GM23248 (cell line): ENCODE data around the gene CDC20. TPM values are rescaled to one million over a fixed set of nuclear protein-coding genes. Genes with fewer than 3 reads are reported as not detected.

ENCODE experiments used
- DNase-seq: peaks from one replicate; pipeline ENCODE4 v3.0.0-alpha.2; 2015
- H2AFZ ChIP-seq: fragments of 200-600 bp; sonication (generic); 2 replicates; pipeline ENCODE4 v1.6.1; 2016; ENCODE audit warnings: antibody characterized with exemption
- H3F3A ChIP-seq: fragments of 200-600 bp; sonication (generic); 2 replicates; pipeline ENCODE4 v1.6.1; 2016; ENCODE audit warnings: mild to moderate bottlenecking, antibody characterized with exemption, mixed run types; ENCODE audit not compliant: insufficient read depth
- H3K27ac ChIP-seq: fragments of 200-600 bp; sonication (generic); 2 replicates; pipeline ENCODE4 v1.5.1; 2016; ENCODE audit warnings: mild to moderate bottlenecking
- H3K27me3 ChIP-seq: fragments of 200-600 bp; sonication (generic); replicated peaks from 2 replicates; pipeline ENCODE4 v1.6.1; 2016; ENCODE audit warnings: mild to moderate bottlenecking; ENCODE audit not compliant: insufficient read depth
- H3K36me3 ChIP-seq: fragments of 200-600 bp; sonication (generic); 2 replicates; pipeline ENCODE4 v1.6.1; 2016; ENCODE audit warnings: low read depth, mild to moderate bottlenecking
- H3K4me1 ChIP-seq: fragments of 200-600 bp; sonication (generic); 2 replicates; pipeline ENCODE4 v1.6.1; 2016; ENCODE audit warnings: mild to moderate bottlenecking; ENCODE audit not compliant: insufficient read depth
- H3K4me2 ChIP-seq: fragments of 200-600 bp; sonication (generic); one replicate; pipeline ENCODE4 v1.6.1; 2016; ENCODE audit warnings: mild to moderate bottlenecking; ENCODE audit not compliant: unreplicated experiment
- H3K4me3 ChIP-seq: fragments of 200-600 bp; sonication (generic); 2 replicates; pipeline ENCODE4 v1.5.1; 2016; ENCODE audit warnings: mild to moderate bottlenecking
- H3K79me2 ChIP-seq: fragments of 200-600 bp; sonication (generic); 2 replicates; pipeline ENCODE4 v1.6.1; 2016; ENCODE audit warnings: mild to moderate bottlenecking; ENCODE audit not compliant: insufficient read depth
- H3K9ac ChIP-seq: fragments of 200-600 bp; sonication (generic); 2 replicates; pipeline ENCODE4 v1.6.1; 2016; ENCODE audit warnings: mild to moderate bottlenecking
- H3K9me2 ChIP-seq: fragments of 200-600 bp; sonication (generic); 2 replicates; pipeline ENCODE4 v1.6.1; 2016; ENCODE audit warnings: mixed run types, mild to moderate bottlenecking, moderate library complexity; ENCODE audit not compliant: insufficient read depth
- H3K9me3 ChIP-seq: fragments of 200-600 bp; sonication (generic); one replicate; pipeline ENCODE4 v1.6.1; 2017; ENCODE audit warnings: low read depth
- H4K20me1 ChIP-seq: fragments of 200-600 bp; sonication (generic); 2 replicates; pipeline ENCODE4 v1.6.0; 2016; ENCODE audit not compliant: insufficient read depth
- EZH2 ChIP-seq: fragments of 200-600 bp; sonication (generic); IDR thresholded peaks from 2 replicates; pipeline ENCODE4 v1.6.1; 2018; ENCODE audit warnings: antibody characterized with exemption, mild to moderate bottlenecking; ENCODE audit not compliant: insufficient read depth, poor library complexity, severe bottlenecking
- EZH2phosphoT487 ChIP-seq: fragments of 200-600 bp; sonication (generic); IDR thresholded peaks from 2 replicates; pipeline ENCODE4 v1.6.1; 2018; ENCODE audit warnings: antibody characterized with exemption, moderate library complexity, mild to moderate bottlenecking, low read depth; ENCODE audit not compliant: insufficient read depth
- WGBS, 2 experiments: methylation state at CpG; one replicate each; pipeline ENCODE4 v1.1.6; 2015 to 2017; ENCODE audit warnings: low lambda C conversion rate in 2 of 2, low coverage in 1 of 2; ENCODE audit errors: missing lambda C conversion rate in 2 of 2; 5-methylcytosine and 5-hydroxymethylcytosine counted together
- in situ Hi-C: fragments of 300-500 bp; cut with MboI; formaldehyde crosslinking; loops from 2 replicates; pipeline ENCODE4 v1.15.0; 2020
- polyA plus RNA-seq: library from polyadenylated mRNA; unstranded; fragments of >200 nt; fragmentation: Nextera tagmentation; extraction: Ambion mirVana; gene quantifications from 2 replicates; pipeline ENCODE4 v1.2.1, GENCODE V29; 2016
- total RNA-seq: library from RNA; depleted of rRNA; stranded (reverse); fragments of >200 nt; shearing (Covaris generic); gene quantifications from 2 replicates; pipeline ENCODE4 v1.2.3, GENCODE V29; 2014

The CDC20 gene
- total and polyA plus RNA-seq, 2 experiments from 2014 or later, result 48.9 to 50.9 TPM

DNA sequence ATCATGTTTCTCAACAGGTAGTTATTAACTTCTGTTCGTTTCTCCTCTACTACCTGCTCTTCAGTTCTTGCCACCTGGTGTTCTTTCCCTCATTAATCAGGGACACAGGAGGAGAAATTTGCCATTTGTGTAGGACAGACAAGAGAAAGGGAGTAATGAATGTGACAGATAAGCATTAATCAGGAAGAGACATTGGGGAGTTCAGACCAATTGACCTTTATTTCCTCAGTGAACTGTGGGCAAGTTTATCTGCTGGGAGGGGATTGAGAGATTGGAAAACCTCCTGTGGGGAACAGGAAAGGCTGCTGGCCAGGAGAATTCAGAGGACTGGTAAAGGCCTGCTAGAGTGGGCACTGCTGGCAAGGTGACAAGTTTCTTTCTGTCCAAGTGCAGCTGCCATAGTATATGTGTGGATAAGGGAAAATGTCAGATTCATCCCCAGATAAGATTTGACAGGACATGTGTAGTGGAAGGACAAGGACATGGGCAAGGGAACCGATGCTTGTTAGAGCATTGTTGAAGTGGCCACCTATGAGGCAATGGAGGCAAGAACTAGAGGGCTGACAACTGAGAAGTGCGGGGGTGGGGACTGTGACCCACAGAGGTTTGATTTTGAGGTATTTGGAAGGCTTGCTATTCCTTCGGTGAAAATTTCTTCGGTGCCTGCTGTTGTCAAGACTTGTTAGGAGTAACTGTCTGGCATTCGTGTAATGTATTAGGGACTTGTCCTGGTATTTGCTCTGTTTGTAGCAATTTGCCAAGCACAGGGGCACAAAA, 43.5 kb downstream of the CDC20 start:
- peaks cover 14% of the 10 kb centered on the region; the same call in 1 of the 2 replicates for H3K36me3 ChIP-seq

DNA sequence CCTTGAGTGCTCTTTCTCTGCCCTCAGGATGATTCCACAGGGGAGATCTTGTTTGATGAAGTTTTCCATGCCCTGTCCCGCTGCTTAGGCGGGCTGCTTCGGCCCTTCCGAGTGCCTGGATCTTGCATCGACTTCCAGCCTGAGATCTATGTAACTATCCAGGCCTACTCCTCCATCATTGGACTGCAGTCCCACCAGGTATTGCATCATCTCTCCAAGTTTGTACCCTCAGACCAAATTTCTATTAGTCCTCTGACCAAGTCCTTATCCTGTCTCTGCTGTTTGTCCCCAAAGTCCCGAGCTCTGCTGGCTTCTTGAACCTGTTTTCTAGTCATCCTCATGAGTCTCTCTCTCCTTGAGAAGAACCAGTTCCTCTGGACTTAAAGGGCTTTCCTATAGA, 45.6 kb downstream of the CDC20 start:
- H3K4me1 ChIP-seq, result no peaks in the 10 kb centered on the region
- H3K9ac ChIP-seq, result no peak overlapping the region
- H3F3A ChIP-seq, result no peaks in the 10 kb centered on the region
- no peaks in the 10 kb centered on the region for H3K27me3 ChIP-seq
- no peak overlapping the region for H3K4me2 ChIP-seq
- 96 to 100% methylated on average over 6 of the region's 6 CpGs for WGBS, 2 experiments
- in situ Hi-C loops, result no loop called here
- H3K27ac ChIP-seq, result no peak overlapping the region
- H3K9me2 ChIP-seq, result no peaks in the 10 kb centered on the region
- H2AFZ ChIP-seq, result no peak overlapping the region
- no peak for DNase-seq
- peaks cover 31% of the 10 kb centered on the region for H3K79me2 ChIP-seq
- H3K36me3 ChIP-seq, result peaks cover 18% of the 10 kb centered on the region; the same call in 1 of the 2 replicates
- H4K20me1 ChIP-seq, result 0 out of 2 replicates have a peak, but pooled peaks cover 5% of the 10 kb centered on the region
- no peak overlapping the region for H3K4me3 ChIP-seq
- no peak for TF ChIP-seq EZH2phosphoT487
- TF ChIP-seq EZH2, result no peak
- H3K9me3 ChIP-seq, result no peaks in the 10 kb centered on the region

More for the DNA sequence above, 43.5 kb downstream of the CDC20 start:
- Histone ChIP-seq H3K27me3 (no peaks in the 10 kb centered on the region), H3K4me2 (no peak overlapping the region), H3F3A (no peaks in the 10 kb centered on the region), H3K9me2 (no peaks in the 10 kb centered on the region), H3K4me3 (no peak overlapping the region), H3K79me2 (peaks cover 52% of the 10 kb centered on the region), H2AFZ (no peak overlapping the region), H3K9ac (no peak overlapping the region), H3K4me1 (no peaks in the 10 kb centered on the region), H3K27ac (no peak overlapping the region), H4K20me1 (0 out of 2 replicates have a peak, but pooled peaks cover 5% of the 10 kb centered on the region), H3K9me3 (no peaks in the 10 kb centered on the region)
- in situ Hi-C loops, result no loop called here
- TF ChIP-seq EZH2, result no peak
- no peak for TF ChIP-seq EZH2phosphoT487
- WGBS, 2 experiments, result 97 to 99% methylated on average over 6 of the region's 6 CpGs
- no peak for DNase-seq

DNA sequence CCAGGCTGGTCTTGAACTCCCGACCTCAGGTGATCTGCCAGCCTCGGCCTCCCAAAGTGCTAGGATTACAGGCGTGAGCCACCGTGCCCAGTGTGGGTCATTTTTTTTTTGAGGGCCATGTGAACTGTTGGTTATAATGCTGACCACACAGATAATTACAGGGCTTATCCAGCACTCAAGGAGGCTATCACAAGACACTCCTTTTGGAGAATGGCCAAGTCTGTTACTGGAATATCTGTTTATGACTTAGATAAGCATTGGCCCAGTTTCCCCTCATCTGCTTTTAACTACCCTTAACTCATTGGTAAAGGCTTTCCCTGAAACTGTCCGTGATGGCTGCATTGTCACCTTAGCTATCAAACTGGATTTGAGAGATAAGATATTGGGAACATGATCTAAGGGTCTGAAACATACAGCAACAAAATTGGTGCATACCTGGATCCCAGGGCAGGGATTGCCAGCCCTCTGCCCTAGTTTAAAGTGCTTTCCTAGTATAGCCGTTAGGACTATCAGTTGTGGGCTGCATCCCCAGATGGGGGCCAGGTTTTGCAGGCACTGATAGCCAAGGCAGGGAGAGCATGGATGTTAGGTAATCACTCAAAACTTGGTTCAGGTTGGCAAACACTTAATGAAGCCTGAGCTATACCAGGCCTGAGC, 46.6 kb downstream of the CDC20 start:
- WGBS, 2 experiments, result 91 to 94% methylated on average over 6 of the region's 6 CpGs
- Histone ChIP-seq H3K4me2 (no peak overlapping the region), H3K27me3 (no peaks in the 10 kb centered on the region), H4K20me1 (0 out of 2 replicates have a peak, but pooled peaks cover 5% of the 10 kb centered on the region), H3F3A (no peaks in the 10 kb centered on the region), H3K9me3 (no peaks in the 10 kb centered on the region), H3K27ac (no peak overlapping the region), H3K4me1 (no peaks in the 10 kb centered on the region), H3K36me3 (peaks cover 27% of the 10 kb centered on the region; the same call in 1 of the 2 replicates), H3K4me3 (no peak overlapping the region), H2AFZ (no peak overlapping the region), H3K9ac (no peak overlapping the region), H3K79me2 (peaks cover 21% of the 10 kb centered on the region), H3K9me2 (no peaks in the 10 kb centered on the region)
- TF ChIP-seq EZH2phosphoT487, result no peak
- no peak for TF ChIP-seq EZH2
- in situ Hi-C loops, result no loop called here
- DNase-seq, result no peak

DNA sequence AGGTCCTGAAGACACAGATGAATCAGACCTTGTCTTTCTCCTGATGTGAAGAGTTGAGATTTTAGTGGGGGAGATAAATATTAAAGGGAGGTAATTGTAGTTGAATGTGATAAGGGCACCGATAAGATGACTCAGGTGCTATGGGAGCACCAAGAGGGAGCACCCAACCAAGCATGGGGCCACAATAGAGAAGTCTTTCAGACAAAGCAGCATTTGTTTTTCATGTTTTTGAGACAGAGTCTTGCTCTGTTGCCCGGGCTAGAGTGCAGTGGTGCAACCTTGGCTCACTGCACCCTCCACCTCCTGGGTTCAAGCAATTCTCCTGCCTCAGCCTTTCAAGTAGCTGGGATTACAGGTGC, 47.1 kb downstream of the CDC20 start:
- WGBS, 2 experiments, result 76 to 80% methylated on average over 2 of the region's 2 CpGs

More for the DNA sequence above, 47.1 kb downstream of the CDC20 start:
- H3F3A ChIP-seq, result no peaks in the 10 kb centered on the region
- TF ChIP-seq EZH2, result no peak
- DNase-seq, result no peak
- no peak overlapping the region for H3K9ac ChIP-seq
- no peaks in the 10 kb centered on the region for H3K9me3 ChIP-seq
- in situ Hi-C loops, result no loop called here
- H3K27ac ChIP-seq, result no peak overlapping the region
- no peak overlapping the region for H3K4me3 ChIP-seq
- no peaks in the 10 kb centered on the region for H3K9me2 ChIP-seq
- H3K4me1 ChIP-seq, result no peaks in the 10 kb centered on the region
- 0 out of 2 replicates have a peak, but pooled peaks cover 5% of the 10 kb centered on the region for H4K20me1 ChIP-seq
- peaks cover 27% of the 10 kb centered on the region; the same call in 1 of the 2 replicates for H3K36me3 ChIP-seq
- no peak overlapping the region for H2AFZ ChIP-seq
- no peak overlapping the region for H3K4me2 ChIP-seq
- peaks cover 17% of the 10 kb centered on the region for H3K79me2 ChIP-seq
- no peaks in the 10 kb centered on the region for H3K27me3 ChIP-seq
